ENCODE data around the gene TH. TPM values are rescaled to one million over a fixed set of nuclear protein-coding genes. Genes with fewer than 3 reads are reported as not detected.

Gene TH
- total RNA-seq, 1 donor from 2014 or later, result not detected

DNA sequence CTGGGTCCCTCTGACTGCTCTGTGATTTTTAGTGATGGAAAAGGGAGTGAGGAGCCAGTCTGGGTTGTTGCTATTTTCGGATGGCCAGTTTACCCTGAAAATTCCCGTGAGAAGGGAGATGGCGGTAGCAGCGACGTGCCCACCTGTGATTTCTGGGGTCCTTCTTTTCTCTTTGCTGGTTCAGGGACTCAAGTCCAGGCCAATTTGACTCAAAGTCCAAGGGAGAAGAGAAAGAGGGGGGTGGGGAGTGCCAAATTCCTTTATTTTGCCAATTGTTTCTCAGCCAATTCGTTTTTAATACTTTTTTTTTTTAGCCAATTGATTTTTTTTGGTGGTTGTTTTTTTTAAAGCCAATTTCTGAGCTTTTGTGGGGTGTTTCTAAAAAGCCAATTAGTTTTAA, 39.4 kb downstream of the TH start:
- Histone ChIP-seq H3K27me3 (ENCODE audit: control insufficient read depth, insufficient read depth, low read length) (peaks cover 60% of the 10 kb centered on the region), H3K36me3 (ENCODE audit: control insufficient read depth, insufficient read depth, low read length) (no peaks in the 10 kb centered on the region), H3K4me3 (ENCODE audit: low read depth, low read length) (no peak overlapping the region)
- DNase-seq (ENCODE audit: low read depth), result no peak
- TF ChIP-seq, protein P1, sequence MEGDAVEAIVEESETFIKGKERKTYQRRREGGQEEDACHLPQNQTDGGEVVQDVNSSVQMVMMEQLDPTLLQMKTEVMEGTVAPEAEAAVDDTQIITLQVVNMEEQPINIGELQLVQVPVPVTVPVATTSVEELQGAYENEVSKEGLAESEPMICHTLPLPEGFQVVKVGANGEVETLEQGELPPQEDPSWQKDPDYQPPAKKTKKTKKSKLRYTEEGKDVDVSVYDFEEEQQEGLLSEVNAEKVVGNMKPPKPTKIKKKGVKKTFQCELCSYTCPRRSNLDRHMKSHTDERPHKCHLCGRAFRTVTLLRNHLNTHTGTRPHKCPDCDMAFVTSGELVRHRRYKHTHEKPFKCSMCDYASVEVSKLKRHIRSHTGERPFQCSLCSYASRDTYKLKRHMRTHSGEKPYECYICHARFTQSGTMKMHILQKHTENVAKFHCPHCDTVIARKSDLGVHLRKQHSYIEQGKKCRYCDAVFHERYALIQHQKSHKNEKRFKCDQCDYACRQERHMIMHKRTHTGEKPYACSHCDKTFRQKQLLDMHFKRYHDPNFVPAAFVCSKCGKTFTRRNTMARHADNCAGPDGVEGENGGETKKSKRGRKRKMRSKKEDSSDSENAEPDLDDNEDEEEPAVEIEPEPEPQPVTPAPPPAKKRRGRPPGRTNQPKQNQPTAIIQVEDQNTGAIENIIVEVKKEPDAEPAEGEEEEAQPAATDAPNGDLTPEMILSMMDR (IDR thresholded peaks at IDR 0.05; ENCODE audit: insufficient read depth, low read length, poor library complexity, severe bottlenecking), result no peak

- Histone ChIP-seq H3K36me3 (ENCODE audit: control insufficient read depth, insufficient read depth, low read length) (no peaks in the 10 kb centered on the region), H3K4me3 (ENCODE audit: low read depth, low read length) (no peak overlapping the region), H3K27me3 (ENCODE audit: control insufficient read depth, insufficient read depth, low read length) (peaks cover 54% of the 10 kb centered on the region)
- no peak for DNase-seq (ENCODE audit: low read depth)
- TF ChIP-seq, protein P1 (IDR thresholded peaks at IDR 0.05; ENCODE audit: insufficient read depth, low read length, poor library complexity, severe bottlenecking), result no peak
Measured at GRCh38 chr11:2131371-2132236, 40.0 kb downstream of the TH start.

- Histone ChIP-seq H3K36me3 (ENCODE audit: control insufficient read depth, insufficient read depth, low read length) (no peaks in the 10 kb centered on the region), H3K4me3 (ENCODE audit: low read depth, low read length) (no peak overlapping the region), H3K27me3 (ENCODE audit: control insufficient read depth, insufficient read depth, low read length) (peaks cover 47% of the 10 kb centered on the region)
- no peak for DNase-seq (ENCODE audit: low read depth)
- TF ChIP-seq, protein P1 (IDR thresholded peaks at IDR 0.05; ENCODE audit: insufficient read depth, low read length, poor library complexity, severe bottlenecking), result no peak
Measured at GRCh38 chr11:2130881-2131352, 40.7 kb downstream of the TH start.

DNA sequence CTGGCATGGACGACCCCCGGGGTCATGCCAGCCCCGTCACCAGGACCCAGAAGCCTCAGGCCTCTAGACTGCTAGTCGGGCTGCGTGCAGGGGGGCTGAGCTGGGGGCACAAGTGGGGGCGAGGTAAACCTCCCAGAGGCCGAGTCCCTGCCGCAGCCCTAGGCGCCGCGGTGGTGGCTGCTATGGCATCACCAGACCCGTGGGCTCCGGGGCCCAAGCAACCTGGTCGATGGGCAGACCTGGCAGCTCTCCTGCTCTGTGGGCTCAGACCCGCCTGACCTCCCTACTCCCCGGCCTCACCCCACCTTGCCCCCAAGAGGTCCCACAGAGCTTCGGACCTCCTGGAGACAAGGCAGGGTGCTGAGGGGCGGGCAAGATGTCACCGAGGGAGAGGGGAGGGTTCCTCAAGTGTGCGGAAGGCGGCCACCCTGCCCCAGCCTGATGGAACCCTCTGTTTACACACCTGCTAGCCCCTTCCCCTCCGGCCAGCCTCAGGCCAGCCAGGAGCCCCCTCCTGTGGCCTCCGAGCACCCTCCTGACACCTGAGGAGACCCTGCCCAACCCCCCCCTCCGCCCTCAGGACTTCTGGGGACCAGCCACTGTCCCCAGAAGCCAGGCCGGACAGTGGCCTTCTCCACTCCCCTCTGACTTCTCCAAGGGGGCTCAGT, 41.8 kb downstream of the TH start:
- Histone ChIP-seq H3K4me3 (ENCODE audit: low read depth, low read length) (no peak overlapping the region), H3K36me3 (ENCODE audit: control insufficient read depth, insufficient read depth, low read length) (no peaks in the 10 kb centered on the region), H3K27me3 (ENCODE audit: control insufficient read depth, insufficient read depth, low read length) (peaks cover 36% of the 10 kb centered on the region)
- TF ChIP-seq, protein P1 (IDR thresholded peaks at IDR 0.05; ENCODE audit: insufficient read depth, low read length, poor library complexity, severe bottlenecking), result no peak
- no peak for DNase-seq (ENCODE audit: low read depth)

DNA sequence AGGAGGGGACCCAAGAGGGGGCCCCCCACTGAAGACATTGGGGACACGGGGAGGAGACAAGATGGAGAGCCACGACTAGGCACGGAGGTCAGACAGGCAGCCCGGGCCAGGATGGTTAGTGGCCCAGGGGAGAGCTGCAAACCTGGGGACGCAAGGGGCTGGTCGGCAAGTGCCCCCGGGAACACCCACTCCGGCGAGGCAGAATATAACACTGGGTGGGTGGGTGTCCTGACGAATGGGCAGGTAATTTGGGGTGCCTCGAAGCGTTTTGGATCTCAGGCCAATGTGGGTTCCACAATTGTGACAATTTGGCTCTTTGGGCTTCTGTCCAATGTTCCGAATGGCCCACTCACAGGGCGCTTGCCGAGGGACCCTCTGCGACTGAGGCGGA, 42.3 kb downstream of the TH start:
- no peak for DNase-seq (ENCODE audit: low read depth)
- H3K4me3 ChIP-seq (ENCODE audit: low read depth, low read length), result no peak overlapping the region
- H3K36me3 ChIP-seq (ENCODE audit: control insufficient read depth, insufficient read depth, low read length), result no peaks in the 10 kb centered on the region
- H3K27me3 ChIP-seq (ENCODE audit: control insufficient read depth, insufficient read depth, low read length), result peaks cover 30% of the 10 kb centered on the region
- TF ChIP-seq, protein P1 (IDR thresholded peaks at IDR 0.05; ENCODE audit: insufficient read depth, low read length, poor library complexity, severe bottlenecking), result no peak
